Endothelial cell of umbilical vein (primary cell): Measurements from ENCODE around the gene EML3. TPM values are rescaled to one million over a fixed set of nuclear protein-coding genes. Genes with fewer than 3 reads are reported as not detected.

ENCODE experiments used
- BruUV-seq: library from RNA; stranded (reverse); fragments of 400-500 nt; replicated peaks from 2 replicates; lab custom pipeline; 2021; lab: Mats Ljungman, UMichigan
- CTCF ChIA-PET: fragments of 300-600, 350-600 bp; sonication (Branson Sonifier 250); formaldehyde crosslinking; loops from one replicate; lab custom pipeline; 2021; ENCODE audit warnings: antibody characterized with exemption, inconsistent platforms; lab: Charles Lee
- POLR2A ChIA-PET: fragments of 300-600, 350-600 bp; sonication (Branson Sonifier 250); formaldehyde crosslinking; loops from one replicate; lab custom pipeline; 2021; ENCODE audit warnings: antibody characterized with exemption, inconsistent platforms; lab: Charles Lee
- DNase-seq: peaks from one replicate; pipeline ENCODE4 v3.0.0-alpha.2; 2011; ENCODE audit warnings: low read depth, low spot score
- FAIRE-seq: peaks from 2 replicates; lab custom pipeline; 2011; peaks lifted over from hg19 to GRCh38; lab: Jason Lieb, UNC
- H2AFZ ChIP-seq: 2 replicates; pipeline ENCODE4 v1.6.0; 2012; ENCODE audit warnings: low read depth, low read length, control low read depth, inconsistent platforms
- H3K27ac ChIP-seq: 2 replicates; pipeline ENCODE4 v1.5.1; 2011; ENCODE audit warnings: low read depth, mild to moderate bottlenecking, control low read depth, low read length, moderate library complexity; ENCODE audit not compliant: insufficient read depth
- H3K27me3 ChIP-seq, 2 experiments: 2 replicates each; pipeline versions ENCODE4 v1.6.0 to v1.6.1; 2011; ENCODE audit warnings: low read length in 2 of 2, mixed read lengths in 1 of 2; ENCODE audit not compliant: control insufficient read depth in 2 of 2, insufficient read depth in 2 of 2
- H3K36me3 ChIP-seq, 2 experiments: 2 replicates in 1 of 2; 3 replicates in 1 of 2; pipeline ENCODE4 v1.5.1; 2011; ENCODE audit warnings: low read length in 2 of 2, mild to moderate bottlenecking in 1 of 2, moderate library complexity in 1 of 2; ENCODE audit not compliant: control insufficient read depth in 2 of 2, insufficient read depth in 2 of 2; ENCODE audit errors: extremely low read depth in 1 of 2
- H3K4me1 ChIP-seq: 3 replicates; pipeline ENCODE4 v1.5.1; 2011; ENCODE audit warnings: mild to moderate bottlenecking, low read length; ENCODE audit not compliant: control insufficient read depth, insufficient read depth; ENCODE audit errors: extremely low read depth
- H3K4me2 ChIP-seq: 2 replicates; pipeline ENCODE4 v1.6.1; 2011; ENCODE audit warnings: low read length, control low read depth, mixed read lengths; ENCODE audit not compliant: insufficient read depth
- H3K4me3 ChIP-seq, 3 experiments: fragments of 200-600 bp in 1 of 3; sonication (generic), shearing (Covaris generic) in 1 of 3; replicated peaks in 1 of 3; 2 replicates each; pipeline ENCODE4 v1.5.1; 2011 to 2016; ENCODE audit warnings: control low read depth in 3 of 3, low read length in 3 of 3, mild to moderate bottlenecking in 2 of 3, inconsistent platforms in 1 of 3, low read depth in 1 of 3, moderate library complexity in 1 of 3; ENCODE audit not compliant: insufficient read depth in 1 of 3
- H3K79me2 ChIP-seq: 2 replicates; pipeline ENCODE4 v1.6.0; 2012; ENCODE audit warnings: low read length, inconsistent platforms; ENCODE audit not compliant: control insufficient read depth, insufficient read depth
- H3K9ac ChIP-seq: replicated peaks from 2 replicates; pipeline ENCODE3; 2011; ENCODE audit warnings: low read length, control low read depth; ENCODE audit not compliant: insufficient read depth; ENCODE audit errors: extremely low read depth
- H3K9me1 ChIP-seq: replicated peaks from 3 replicates; pipeline ENCODE4 v1.6.0; 2011; ENCODE audit warnings: mild to moderate bottlenecking, low read length; ENCODE audit not compliant: control insufficient read depth, insufficient read depth; ENCODE audit errors: extremely low read depth
- H3K9me3 ChIP-seq: replicated peaks from 2 replicates; pipeline ENCODE4 v1.5.1; 2012; ENCODE audit warnings: low read length, inconsistent platforms; ENCODE audit not compliant: control insufficient read depth, insufficient read depth
- H4K20me1 ChIP-seq: replicated peaks from 2 replicates; pipeline ENCODE3; 2011; ENCODE audit warnings: mild to moderate bottlenecking, low read length; ENCODE audit not compliant: control insufficient read depth, insufficient read depth; ENCODE audit errors: extremely low read depth
- EZH2 ChIP-seq: IDR thresholded peaks from 2 replicates; pipeline ENCODE4 v1.6.1; 2012; ENCODE audit warnings: borderline replicate concordance, low read depth, mild to moderate bottlenecking, moderate library complexity, low read length, inconsistent platforms; ENCODE audit not compliant: severe bottlenecking
- FOS ChIP-seq: IDR thresholded peaks from 2 replicates; pipeline ENCODE4 v1.6.1; 2011; ENCODE audit warnings: mild to moderate bottlenecking, low read length, moderate library complexity, borderline replicate concordance; ENCODE audit not compliant: insufficient read depth
- GATA2 ChIP-seq: IDR thresholded peaks from 2 replicates; pipeline ENCODE4 v1.7.0; 2011; ENCODE audit warnings: low read depth, mild to moderate bottlenecking, moderate library complexity, mixed read lengths, low read length; ENCODE audit not compliant: insufficient read length, insufficient read depth
- MYC ChIP-seq: IDR thresholded peaks from one replicate; pipeline ENCODE4 v1.6.1; 2011; ENCODE audit warnings: mild to moderate bottlenecking, low read depth, low read length
- dilution Hi-C: fragments of 300-500 bp; cut with MboI; formaldehyde crosslinking; loops from one replicate; pipeline ENCODE4 v1.15.0; 2019; ENCODE audit warnings: low sequenced_read_pairs; ENCODE audit not compliant: extremely low pct_ligation_motif_present
- intact Hi-C: fragments of 100-400 bp; cut with micrococcal nuclease; formaldehyde crosslinking; loops from one replicate; pipeline ENCODE4 v1.10.0; 2022
- polyA plus RNA-seq, 4 experiments: library from polyadenylated mRNA; depleted of rRNA in 3 of 4; stranded (reverse) in 3 of 4; unstranded in 1 of 4; fragments of >200 nt; gene quantifications; 2 replicates each; pipeline versions ENCODE4 v1.2.1 to v1.2.3, GENCODE V29; 2011 to 2012; ENCODE audit warnings: missing spikeins in 1 of 4
- total RNA-seq: library from RNA; stranded (reverse); gene quantifications from 2 replicates; pipeline ENCODE4 v1.2.3, GENCODE V29; 2021
- TF ChIP-seq, protein P1 (sequence below): IDR thresholded peaks from 2 replicates; pipeline ENCODE4 v1.6.1; 2011; ENCODE audit not compliant: insufficient read depth, insufficient read length

EML3 gene
- total and polyA plus RNA-seq, 2 donors (not counting 3 experiments of a cell fraction or from before 2014, with no cell fraction given) = 75.7 to 101 TPM

DNA sequence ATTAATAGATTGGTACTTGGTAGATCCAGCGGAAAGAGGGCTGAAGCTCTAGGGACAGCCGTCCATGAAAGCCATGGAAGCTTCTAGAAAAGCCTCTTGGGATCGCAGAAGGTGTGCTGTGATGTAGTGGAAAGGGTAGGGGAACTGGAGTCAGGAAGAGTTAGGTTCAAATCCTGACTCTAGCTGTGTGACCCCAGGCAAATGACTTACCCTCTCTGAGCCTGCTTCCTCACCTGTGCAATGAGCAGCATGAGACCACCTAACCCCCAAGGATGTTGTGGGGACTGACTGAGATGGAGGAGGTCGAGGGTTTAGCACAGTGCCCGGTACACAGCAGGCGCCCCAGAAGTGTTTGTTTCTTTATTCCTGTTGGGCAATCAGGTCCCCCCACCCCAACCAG is 2.2 kb downstream of the EML3 start:
- DNase-seq (no peak), FAIRE-seq (no peak)
- no peak overlapping the region for H3K4me3 ChIP-seq
- ChIA-PET CTCF (interaction anchor here (0.7 to 5.7 kb wide), 7 partner anchors 9 to 186 kb away, joined by 3 to 48 read pairs (median 6); partner anchors contain the start of genes GANAB, MTA2 and TUT1), POLR2A (no interaction called here)
- no peaks in the 10 kb centered on the region for H3K9me3 ChIP-seq
- no peak overlapping the region for H3K4me2 ChIP-seq
- H3K9ac ChIP-seq = no peak overlapping the region
- H3K27me3 ChIP-seq = no peaks in the 10 kb centered on the region
- H3K36me3 ChIP-seq = peaks cover 0 to 14% of the 10 kb centered on the region in 2 experiments
- dilution Hi-C loops (no loop called here), intact Hi-C loops (loop anchor here (5.0 kb wide), 1 partner anchor 213 kb away; no protein-coding TSS in a partner anchor)
- no peaks in the 10 kb centered on the region for H3K9me1 ChIP-seq
- H2AFZ ChIP-seq = no peak overlapping the region
- TF ChIP-seq EZH2 = no peak
- no peak for TF ChIP-seq MYC
- no TSS peak for BruUV-seq
- H4K20me1 ChIP-seq = no peaks in the 10 kb centered on the region
- no peak overlapping the region for H3K27ac ChIP-seq
- H3K79me2 ChIP-seq = peaks cover 14% of the 10 kb centered on the region
- H3K4me1 ChIP-seq = peaks cover 22% of the 10 kb centered on the region

- peaks cover 22% of the 10 kb centered on the region for H3K4me1 ChIP-seq
- H4K20me1 ChIP-seq = no peaks in the 10 kb centered on the region
- dilution Hi-C loops = no loop called here
- no peak overlapping the region for H3K4me2 ChIP-seq
- no peaks in the 10 kb centered on the region for H3K9me1 ChIP-seq
- H3K4me3 ChIP-seq = no peak overlapping the region
- no peak overlapping the region for H2AFZ ChIP-seq
- no peak overlapping the region for H3K27ac ChIP-seq
- H3K27me3 ChIP-seq = no peaks in the 10 kb centered on the region
- CTCF ChIA-PET = interaction anchor here (1.5 to 5.7 kb wide), 2 partner anchors 16 to 184 kb away, joined by 4 to 48 read pairs; partner anchors contain the start of gene TUT1
- no peak for FAIRE-seq
- POLR2A ChIA-PET = no interaction called here
- H3K9ac ChIP-seq = no peak overlapping the region
- TF ChIP-seq FOS = no peak
- TF ChIP-seq, protein P1, sequence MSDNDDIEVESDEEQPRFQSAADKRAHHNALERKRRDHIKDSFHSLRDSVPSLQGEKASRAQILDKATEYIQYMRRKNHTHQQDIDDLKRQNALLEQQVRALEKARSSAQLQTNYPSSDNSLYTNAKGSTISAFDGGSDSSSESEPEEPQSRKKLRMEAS = no peak
- TF ChIP-seq GATA2 = no peak
- peaks cover 14% of the 10 kb centered on the region for H3K79me2 ChIP-seq
- no peak for DNase-seq
- peaks cover 0 to 13% of the 10 kb centered on the region in 2 experiments for H3K36me3 ChIP-seq
- no TSS peak for BruUV-seq
- no peaks in the 10 kb centered on the region for H3K9me3 ChIP-seq
- intact Hi-C loops = no loop called here
Observed at GRCh38 chr11:62608776-62609175, 3.8 kb downstream of the EML3 start.
